Fibroblast of villous mesenchyme (primary cell): ENCODE results near the gene FMN1. TPM values are rescaled to one million over a fixed set of nuclear protein-coding genes. Genes with fewer than 3 reads are reported as not detected.

Experiments used
- DNase-seq: peaks from one replicate; pipeline ENCODE4 v3.0.0-alpha.2; 2010; ENCODE audit warnings: low read depth
- H3K4me3 ChIP-seq: 2 replicates; pipeline ENCODE4 v1.5.1; 2011; ENCODE audit warnings: low read depth, mild to moderate bottlenecking, low read length
- total RNA-seq: library from RNA; depleted of rRNA; stranded (reverse); fragments of >200 nt; gene quantifications from 2 replicates; pipeline ENCODE4 v1.2.3, GENCODE V29; 2012
- TF ChIP-seq, protein P1 (sequence below): IDR thresholded peaks from 2 replicates; pipeline ENCODE4 v1.5.1; 2012; ENCODE audit warnings: low read depth, mild to moderate bottlenecking, low read length; ENCODE audit not compliant: insufficient read depth

The FMN1 gene
- total RNA-seq, 1 donor = 8.6 TPM

DNA sequence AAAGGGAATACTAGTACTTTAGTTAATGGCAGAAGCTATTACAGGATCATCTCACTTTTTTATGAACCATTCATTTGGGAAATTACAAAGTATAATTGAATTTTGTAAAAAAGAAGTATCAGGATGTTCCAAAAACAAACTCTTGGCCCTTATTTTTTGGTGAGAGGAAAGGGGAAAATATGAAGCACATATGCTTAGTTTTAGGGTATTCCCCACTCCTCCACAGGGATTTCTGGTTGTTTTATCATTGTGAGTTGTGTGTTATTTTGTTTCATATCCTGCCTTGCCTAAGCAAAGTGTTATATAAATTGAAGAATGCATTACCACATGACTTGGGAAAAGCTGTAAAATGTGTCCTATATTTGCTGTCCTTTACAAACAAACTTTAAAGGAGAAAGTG lies 227.0 kb downstream of the FMN1 start:
- no peak for DNase-seq
- H3K4me3 ChIP-seq = no peak overlapping the region
- TF ChIP-seq, protein P1, sequence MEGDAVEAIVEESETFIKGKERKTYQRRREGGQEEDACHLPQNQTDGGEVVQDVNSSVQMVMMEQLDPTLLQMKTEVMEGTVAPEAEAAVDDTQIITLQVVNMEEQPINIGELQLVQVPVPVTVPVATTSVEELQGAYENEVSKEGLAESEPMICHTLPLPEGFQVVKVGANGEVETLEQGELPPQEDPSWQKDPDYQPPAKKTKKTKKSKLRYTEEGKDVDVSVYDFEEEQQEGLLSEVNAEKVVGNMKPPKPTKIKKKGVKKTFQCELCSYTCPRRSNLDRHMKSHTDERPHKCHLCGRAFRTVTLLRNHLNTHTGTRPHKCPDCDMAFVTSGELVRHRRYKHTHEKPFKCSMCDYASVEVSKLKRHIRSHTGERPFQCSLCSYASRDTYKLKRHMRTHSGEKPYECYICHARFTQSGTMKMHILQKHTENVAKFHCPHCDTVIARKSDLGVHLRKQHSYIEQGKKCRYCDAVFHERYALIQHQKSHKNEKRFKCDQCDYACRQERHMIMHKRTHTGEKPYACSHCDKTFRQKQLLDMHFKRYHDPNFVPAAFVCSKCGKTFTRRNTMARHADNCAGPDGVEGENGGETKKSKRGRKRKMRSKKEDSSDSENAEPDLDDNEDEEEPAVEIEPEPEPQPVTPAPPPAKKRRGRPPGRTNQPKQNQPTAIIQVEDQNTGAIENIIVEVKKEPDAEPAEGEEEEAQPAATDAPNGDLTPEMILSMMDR = no peak

DNA sequence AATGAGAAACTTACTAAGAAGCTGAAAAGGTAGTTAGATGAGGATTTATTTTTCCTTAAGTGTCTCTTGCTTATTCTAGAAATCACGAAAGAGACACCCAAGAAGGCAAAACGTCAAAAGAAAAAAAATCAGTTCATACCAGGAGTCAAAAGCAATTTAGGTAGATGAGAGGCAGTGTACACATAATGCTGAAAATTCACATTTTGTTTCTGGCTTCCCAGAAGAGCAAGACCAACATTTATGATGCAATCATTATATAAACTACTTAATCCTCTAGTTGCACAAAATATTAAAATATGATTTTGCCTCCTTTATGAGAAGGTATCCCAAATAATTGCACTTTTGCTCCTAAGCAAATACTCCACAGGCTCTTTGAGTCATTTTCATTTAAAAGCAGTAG lies 228.0 kb downstream of the FMN1 start:
- no peak for DNase-seq
- TF ChIP-seq, protein P1 = no peak
- H3K4me3 ChIP-seq = no peak overlapping the region

DNA sequence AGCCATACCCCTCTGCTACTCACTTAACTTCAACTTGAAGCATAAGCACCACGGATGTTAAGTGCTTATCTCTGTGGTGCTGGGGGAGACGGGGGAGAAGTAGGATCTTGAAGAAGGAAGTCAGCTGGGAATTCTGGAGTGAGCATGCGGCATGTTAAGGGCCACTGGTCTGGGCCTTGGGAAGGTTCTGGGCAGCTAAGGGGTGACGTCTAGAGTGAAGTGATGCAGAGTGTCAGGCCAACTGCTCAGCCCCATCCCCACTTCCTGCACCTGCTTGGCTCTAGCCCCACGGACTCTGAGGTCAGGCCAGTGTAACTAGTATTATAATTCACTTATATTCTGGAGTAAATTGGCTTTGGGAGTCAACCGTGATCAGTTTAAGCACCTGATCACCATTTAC lies 228.6 kb downstream of the FMN1 start:
- no peak overlapping the region for H3K4me3 ChIP-seq
- DNase-seq = no peak
- TF ChIP-seq, protein P1 = no peak

DNA sequence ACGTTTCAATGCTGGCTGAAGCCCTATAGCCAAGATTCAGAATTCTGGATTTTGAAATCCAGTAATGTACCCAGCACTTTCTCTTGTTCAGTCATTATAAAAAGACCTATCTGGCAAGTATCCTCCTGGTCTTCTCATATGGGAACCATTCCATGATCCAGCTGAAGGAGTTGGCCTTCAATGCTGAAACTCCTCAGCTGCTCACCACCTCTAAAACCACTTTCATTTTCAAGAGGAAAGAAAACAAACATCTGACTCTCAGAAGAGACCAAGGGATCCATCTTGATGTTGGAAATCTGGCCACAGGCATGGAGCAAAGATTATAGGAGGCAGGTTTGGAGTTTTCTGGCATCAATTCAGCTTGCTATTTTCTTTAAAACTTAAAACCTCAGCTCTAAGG lies 235.4 kb downstream of the FMN1 start:
- peak; percentile 46 for DNase-seq
- H3K4me3 ChIP-seq = no peak overlapping the region

DNA sequence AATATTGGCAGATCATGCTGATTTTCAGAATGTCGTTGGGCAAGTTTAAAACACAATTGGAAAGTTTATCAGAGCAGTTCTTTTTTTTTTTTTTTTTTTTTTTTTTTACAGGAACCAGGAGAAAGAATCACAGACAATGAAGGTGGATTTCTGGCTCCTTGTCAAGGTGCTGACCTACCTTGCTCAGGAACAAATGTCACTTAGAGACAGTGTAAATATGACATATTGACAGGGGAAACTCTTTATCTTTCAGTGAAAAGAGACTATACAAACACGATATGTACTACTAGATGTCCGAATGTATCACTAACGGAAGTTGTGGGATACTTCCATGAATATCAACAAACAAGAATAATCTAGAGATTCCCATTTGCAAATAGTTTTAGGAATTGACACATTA lies 237.3 kb downstream of the FMN1 start:
- no peak for DNase-seq
- TF ChIP-seq, protein P1 = no peak
- H3K4me3 ChIP-seq = no peak overlapping the region

More for the DNA sequence above, 235.4 kb downstream of the FMN1 start:
- TF ChIP-seq, protein P1 = no peak

DNA sequence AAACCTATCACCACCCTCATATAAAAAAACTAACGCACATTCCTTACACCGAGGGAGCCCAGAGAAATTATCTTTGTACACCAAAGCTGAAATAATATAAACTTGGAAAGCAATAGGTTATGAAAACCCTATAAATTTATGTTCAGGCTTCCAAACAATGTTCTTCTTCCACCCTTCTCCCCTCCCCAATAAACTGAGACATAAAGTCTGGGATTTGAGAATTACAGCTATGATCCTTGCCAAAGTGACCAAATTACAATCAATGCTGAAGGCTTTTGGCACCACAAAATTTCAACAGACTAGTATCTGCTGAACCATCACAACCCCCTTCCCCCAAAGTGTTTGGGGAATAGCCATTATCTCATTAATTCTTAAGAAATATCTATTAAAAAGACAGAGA lies 237.8 kb downstream of the FMN1 start:
- no peak overlapping the region for H3K4me3 ChIP-seq
- TF ChIP-seq, protein P1 = no peak
- DNase-seq = no peak

DNA sequence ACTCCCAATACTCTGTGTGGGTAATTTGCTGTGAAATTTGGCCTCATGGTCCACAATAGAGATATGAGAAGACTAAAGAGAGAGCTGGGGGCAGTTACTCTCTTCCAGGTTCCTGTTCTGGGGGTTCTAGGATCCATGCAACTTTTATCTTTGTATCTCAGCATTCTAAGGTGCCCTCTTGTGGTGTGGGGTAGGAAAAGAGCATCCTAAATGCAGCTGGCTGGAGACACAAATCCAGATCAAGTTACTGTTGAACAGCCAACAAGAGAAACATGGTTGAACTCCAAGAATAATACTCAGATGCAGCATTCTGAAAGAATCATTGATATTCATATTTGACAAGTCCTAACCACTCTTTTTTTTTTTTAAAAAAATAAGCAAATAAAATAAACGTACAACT lies 238.5 kb downstream of the FMN1 start:
- TF ChIP-seq, protein P1 = peak; percentile 71
- peak; percentile 68 for DNase-seq
- H3K4me3 ChIP-seq = no peak overlapping the region
